Measurements from ENCODE around the gene CYTH1. TPM values are rescaled to one million over a fixed set of nuclear protein-coding genes. Genes with fewer than 3 reads are reported as not detected.
"Not testable (repeated sequence)": the region's sequence is repeated elsewhere in the genome, so short reads cannot be mapped to it uniquely, and the experiment has no call there.

CYTH1 gene
- polyA plus RNA-seq, 1 donor, result 28.6 TPM

DNA sequence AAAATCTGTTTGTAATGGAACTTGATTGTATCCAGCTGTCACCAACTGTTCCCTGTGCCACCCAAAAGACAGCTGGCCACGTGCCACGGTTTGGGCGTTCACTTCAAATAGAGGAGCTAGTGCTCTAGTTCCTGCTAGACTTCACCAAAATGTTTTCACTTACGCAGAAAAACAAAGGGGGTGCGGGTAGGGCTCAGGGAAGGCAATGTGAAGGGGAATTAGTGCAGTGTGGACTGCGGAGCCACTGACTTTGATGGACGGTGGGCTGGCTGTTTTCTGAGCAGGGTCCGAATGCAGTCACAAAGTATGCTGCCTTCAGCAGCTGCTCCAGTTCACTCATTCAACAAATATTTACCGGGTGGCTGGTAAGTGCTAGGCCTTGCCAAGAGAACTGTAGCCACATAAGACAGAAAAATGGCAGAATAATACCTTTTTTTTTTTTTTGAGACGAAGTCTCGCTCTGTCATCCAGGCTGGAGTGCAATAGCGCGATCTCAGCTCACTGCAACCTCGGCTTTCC lies 7.6 kb upstream of the CYTH1 start:
- no peak for DNase-seq

DNA sequence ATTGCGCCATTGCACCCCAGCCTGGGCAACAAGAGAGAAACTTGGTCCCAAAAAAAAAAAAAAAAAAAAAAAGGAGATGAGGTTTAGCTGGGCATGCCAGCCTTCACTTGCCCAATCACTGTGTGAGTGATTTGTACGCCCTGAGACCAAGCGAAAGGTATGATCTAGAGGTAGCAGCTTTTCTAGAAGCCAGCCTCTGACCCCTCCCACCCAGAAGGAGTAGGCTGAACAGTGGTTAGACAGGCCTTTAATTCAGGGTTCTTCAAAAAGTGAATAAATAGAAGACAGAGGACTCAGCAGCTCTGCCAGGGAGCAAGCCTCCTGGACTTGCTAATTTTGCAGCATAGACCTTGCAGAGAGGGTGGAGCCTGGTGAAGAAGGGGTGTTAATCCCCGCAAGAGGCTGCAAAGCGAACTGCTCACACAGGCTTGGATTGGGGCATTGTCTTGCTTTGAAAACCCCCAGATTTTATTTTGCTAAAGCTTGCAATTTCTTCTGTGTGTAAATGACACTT lies 7.1 kb upstream of the CYTH1 start:
- no peak for DNase-seq

DNA sequence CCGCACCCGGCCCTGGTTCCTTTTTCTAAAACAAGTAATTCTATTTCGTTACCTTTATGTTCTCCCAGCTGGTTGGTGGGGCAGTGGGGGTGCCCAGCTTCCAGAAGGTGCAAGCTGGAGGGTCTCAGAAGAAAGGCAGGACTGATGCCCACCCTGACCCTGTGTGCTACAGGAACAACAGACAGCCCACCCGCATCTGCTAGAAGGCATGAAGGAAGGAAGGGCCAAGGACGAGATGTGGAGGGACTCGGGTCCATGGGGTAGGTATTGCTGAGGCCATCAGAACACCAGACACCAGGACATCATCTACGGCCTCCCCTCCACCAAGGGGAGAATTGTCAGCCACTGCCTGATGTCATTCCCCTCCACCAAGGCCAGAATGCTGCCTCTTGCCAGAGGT lies 6.4 kb upstream of the CYTH1 start:
- DNase-seq, result no peak

DNA sequence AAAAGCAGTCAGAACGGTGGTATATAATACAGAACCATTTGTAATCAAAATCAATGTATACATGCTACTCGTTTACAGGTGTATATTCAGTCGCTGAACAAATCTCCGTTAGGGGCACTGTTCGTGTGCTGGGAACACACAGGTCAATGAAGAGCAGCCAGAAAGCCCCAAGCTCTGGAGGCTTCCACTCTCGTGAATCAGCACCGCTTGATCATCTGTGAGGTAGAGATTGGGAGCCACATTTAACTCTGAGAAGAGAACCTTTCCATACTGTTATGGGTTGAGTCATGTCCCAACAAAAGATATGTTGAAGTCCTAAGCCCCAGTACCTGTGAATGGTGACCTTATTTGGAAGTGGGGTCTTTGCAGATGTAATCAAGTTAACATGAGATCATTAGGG lies 5.4 kb upstream of the CYTH1 start:
- no peak for DNase-seq

DNA sequence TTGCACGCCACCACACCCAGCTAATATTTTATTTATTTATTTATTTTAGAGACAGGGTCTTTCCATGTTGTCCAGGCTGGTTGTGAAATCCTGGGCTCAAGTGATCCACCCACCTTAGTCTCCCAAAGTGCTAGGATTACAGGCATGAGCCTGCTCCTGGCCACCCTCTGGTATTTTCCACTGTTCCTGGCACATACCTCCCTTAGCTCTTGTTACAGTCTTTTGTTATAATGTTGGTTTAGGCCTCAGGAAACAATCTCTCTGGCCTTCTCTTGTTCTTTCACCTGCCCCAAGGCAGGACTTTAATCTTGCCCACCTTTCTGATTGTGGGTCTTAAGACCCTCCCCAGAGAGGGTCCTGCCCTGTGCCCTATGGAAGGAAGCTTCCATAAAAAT lies 3.6 kb upstream of the CYTH1 start:
- no peak for DNase-seq

DNA sequence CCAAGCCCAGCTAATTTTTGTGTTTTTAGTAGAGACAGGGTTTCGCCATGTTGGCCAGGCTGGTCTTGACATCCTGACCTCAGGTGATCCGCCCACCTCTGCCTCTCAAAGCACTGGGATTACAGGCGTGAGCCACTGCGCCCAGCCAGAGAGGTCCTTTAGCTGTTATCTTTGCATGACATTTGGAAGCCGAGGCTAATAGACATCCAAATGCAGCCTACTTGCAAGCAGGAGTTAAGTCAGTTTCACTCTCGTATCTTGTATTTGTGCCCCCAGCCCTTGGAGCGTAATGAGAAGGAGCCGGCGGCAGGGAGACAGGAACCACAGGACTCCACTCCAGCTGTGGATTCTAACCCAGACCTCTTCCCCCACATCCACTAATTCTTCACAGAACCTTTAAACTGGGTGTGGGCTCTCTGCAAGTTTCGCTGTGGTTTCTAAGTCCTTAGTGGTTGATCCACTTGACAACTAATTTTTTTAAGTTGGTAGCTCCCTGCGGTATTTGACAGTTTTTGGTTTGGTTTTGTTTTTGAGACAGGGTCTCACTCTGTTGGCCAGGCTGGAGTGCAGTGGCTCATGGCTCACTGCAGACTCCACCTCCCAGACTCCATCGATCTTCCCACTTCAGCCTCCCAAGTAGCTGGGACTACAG lies 3.1 kb upstream of the CYTH1 start:
- no peak for DNase-seq

DNA sequence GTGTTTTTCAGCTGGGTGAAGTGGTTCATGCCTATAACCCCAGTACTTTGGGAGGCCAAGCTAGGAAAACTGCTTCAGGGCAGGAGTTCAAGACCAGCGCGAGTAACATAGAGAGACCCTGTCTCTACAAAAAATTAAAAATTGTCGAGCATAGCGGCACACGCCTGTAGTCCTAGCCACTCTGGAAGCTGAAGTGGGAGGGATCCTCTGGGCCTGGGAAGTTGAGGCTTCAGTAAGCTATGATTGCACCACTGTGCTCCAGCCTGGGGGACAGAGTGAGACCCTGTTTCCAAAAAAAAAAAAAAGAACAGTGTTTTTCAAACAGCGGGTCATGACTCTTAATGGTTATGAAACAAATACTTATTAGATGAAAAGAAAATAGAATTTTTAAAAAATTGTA lies 2.3 kb upstream of the CYTH1 start:
- DNase-seq, result no peak

DNA sequence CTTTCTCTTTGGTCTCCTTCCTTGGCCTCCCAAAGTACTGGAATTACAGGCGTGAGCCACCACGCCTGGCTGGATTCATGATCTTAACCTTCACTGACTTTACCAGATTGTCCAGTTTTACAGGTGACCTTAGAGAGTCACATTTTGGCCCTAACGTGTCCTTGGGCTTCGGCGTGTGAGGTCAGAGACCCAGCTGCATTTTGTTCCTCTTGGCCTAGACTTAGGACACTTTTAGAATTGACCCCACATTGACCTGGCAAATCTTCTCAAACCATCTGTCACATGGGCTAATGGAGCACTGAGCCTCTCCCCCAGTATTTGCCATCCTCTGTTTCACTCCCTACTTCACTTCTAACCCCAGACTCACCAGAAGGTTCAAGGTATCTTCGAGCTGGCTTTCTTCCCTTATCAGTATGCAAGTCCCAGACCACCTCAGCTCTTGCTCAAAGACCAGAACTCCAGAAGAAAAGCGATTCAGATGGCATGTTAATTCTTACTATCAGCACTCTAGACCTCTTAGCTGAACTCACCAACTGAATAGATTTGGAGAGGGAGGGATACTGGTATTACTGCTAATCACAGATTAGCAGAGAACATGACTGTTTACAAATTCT lies 1.7 kb upstream of the CYTH1 start:
- DNase-seq, result no peak

DNA sequence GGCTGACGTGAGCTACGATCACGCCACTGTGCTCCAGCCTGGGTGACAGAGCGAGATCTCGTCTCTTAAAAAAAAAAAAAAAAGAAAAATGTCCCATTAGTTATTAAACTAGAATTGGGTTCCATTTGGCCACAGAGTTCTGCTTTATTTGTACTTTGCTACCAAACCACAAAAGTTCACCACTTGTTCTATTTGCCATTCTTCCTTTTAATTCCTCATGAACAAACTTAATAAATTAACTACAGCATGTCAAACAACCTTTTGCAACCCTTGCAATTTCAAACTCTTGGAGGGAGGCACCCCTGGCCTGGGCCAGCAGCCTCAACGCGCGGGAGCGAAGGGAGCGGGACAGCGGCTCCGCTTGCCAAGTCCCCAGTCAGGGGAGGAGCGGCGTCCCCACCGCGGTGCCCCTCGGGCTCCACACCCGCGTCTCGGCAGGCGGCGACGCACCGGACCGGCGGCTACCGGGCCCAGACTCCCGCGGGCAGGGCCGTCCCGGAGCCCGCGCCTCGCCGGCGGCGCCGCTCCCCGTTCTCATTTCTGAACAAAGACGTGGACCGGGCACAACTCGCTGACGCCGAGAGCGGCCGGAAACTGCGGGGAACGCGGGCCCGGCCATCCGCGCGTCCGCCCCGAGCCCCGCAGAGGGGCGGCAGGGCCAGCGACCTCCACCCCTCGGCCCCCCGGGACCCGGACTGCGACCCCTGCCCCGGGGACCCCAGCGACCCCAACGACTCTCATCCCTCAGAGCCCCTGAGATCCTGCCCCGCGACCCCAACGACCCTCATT lies 775 bp downstream of the CYTH1 start:
- DNase-seq, result no peak

DNA sequence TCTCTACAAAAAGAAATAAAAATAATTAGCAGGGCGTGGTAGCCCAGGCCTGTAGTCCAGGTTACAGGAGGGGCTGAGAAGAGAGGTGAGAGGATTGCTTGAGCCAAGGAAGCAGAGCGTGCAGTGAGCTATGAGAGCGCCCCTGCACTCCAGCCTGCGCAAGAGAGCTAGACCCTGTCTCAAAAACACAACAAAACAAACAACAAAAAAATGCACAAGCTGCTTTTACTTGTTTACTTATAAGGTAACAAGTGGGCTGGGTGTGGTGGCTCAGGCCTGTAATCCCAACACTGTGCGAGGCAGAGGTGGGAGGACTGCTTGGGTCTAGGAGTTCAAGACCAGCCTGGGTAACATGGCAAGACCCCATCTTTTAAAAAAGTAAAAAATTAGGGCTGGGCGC lies 1.7 kb downstream of the CYTH1 start:
- no peak for DNase-seq

DNA sequence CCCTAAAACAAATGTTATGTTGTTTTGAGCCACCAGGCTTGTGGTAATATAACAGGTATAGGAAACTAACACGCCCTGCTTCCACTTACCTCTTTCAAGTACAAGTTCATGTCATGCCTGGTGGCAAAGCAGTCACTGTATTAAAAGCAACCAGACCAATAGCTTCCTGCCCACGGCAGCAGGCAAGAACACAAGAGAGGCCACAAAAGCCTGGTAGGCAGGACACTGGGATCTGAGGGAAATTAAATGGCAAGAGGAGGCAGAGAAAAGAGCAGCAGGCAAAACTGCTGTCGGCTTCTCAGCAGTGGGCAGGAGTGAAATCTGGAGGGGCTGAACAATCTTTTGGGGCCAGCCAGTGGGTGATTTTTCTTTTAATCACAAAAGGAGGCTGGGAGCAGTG lies 2.2 kb downstream of the CYTH1 start:
- no peak for DNase-seq

DNA sequence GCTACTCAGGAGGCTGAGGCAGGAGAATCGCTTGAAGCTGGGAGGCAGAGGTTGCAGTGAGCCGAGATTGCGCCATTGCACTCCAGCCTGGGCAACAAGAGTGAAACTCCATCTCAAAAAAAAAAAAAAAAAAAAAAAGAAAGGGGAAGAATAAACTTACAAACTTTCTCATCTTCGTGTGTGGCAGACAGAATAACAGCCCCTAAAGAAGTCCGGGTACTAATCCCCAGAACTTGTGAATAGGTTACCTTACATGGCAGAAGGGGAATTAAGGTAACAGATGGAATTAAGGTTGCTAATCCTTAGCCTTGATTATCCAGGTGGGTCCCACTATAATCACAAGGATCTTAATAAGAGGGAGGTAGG lies 2.8 kb downstream of the CYTH1 start:
- DNase-seq, result not testable (repeated sequence)

DNA sequence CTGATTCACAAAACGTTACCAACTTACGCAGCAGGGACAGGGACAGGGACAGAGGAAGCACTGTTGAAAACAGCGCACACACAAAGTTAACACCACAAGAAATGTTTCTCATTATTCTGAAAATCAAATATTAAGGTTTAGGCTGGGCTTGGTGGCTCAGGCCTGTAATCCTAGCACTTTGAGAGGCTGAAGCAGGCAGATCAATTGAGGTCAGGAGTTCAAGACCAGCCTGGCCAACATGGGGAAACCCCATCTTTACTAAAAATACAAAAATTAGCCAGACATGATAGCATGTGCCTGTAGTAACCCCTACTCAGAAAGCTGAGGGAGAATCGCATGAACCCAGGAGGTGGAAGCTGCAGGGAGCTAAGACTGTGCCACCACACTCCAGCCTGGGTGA lies 4.2 kb downstream of the CYTH1 start:
- no peak for DNase-seq

DNA sequence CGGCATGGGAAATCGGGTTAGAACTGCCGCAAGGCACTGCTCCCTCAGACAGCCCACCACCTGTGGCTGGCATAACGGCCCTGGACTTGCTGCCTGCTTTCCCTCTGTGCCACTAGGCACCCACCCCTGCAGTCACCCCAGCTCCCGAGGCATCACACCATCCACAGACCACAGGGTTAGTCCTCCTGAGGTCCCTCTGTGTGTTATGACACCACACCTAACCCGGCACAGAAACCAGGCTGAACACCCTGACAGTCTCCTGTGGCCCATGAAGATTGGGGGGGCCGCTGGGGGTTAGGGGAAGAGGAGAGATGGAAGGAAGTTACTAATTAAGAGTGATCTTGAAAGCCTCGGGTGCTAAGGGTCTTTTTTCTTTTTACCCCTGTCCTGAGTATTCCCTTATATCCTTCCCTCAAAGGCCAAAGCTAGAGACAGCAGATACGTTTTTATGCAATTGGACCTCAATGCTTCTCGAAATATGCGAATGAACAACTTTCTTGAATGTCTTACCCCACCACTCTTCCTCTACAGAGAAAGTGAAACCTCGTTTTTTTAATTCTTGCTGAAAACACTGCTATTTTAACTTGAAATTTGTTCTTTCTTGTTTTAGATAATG lies 7.0 kb downstream of the CYTH1 start:
- no peak for DNase-seq

DNA sequence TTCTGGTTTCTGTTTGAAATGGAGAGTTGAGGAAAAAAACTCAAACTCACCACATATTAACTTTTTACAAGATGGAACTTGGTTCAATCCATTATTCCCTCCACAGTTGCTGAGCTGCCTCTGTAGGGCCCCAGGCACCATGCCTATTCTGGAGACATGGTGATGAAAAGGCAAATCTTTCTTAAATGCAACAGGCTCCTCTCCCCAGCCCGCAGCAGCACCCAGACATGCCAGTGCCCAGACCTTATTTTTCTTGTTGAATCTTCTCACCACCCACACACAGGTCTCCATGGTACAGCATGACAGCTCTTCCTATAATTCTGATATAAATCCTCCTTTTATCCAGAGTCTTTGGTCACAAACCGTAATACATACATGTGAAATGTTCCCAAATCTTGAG lies 7.6 kb downstream of the CYTH1 start:
- DNase-seq, result no peak

DNA sequence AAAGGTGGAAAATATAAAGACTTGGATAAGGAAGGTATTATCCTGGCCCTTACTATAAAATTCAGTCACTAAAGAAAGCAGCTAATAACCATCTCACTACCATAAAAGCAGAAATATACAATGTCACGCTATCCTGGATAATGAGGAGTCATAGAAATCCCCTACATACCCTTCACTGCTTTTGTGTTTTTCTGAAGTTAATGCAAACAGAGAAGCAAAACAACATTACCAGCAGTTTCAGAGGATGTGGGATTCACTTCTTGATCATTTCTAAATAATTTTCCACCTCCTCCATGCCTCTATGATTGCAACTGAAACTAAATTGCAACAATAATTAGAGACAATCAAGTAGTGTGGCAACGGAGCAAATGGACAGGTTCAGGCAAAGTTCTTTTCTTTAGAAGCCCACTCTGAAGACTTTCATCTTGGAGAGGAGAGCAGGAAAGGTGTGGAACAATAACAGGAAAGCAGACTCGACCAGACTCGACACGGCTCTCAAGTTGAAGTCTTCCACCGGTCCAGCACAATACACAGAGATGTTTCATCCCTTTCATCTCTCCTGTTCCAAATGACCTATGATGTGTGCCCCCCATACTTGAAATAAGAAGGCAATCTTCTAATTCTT lies 10.2 kb downstream of the CYTH1 start:
- no peak for DNase-seq

DNA sequence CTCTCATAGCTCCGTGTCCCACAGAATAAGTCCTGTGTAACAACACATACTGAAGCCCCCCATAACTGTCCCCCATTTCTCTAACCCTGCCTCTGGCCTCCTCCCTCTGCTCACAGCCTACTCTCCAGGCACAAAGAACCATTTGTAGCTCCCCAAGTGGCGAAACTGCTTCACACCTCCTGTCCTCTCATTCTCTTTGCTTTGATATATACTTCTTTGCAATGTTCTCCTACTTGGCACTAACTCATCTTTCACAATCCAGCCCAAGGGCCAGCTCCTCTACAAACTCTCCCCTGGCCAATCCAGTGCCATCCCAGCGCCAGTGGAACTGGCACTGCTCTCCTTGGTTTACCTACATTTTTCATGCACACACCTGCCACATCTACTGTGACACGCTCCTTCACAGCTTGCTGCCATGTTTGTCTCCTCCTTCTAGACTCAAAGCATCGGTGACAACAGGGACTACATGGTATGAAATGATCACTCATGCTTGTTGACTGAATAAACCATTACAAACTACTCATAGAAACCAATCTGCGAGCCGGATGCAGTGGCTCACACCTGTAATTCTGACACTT lies 12.8 kb downstream of the CYTH1 start:
- DNase-seq, result no peak

DNA sequence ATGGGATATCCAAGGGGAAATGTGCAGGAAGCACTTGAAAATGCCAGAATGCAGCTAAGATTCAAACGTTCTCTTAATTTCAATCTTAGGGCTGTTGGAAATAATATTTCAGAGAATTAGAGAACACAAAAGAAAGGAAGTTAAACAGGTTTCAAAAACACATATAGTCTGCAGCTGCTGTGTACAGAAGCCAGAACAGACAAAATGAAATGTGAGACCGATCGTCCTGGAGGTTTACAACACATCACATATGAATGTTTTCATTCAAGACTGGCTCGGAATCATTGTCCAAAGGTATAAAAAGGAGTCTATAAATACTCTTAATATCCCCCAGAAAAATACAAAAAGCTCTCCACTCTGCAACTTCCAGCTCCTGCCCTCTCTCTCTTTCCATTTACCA lies 14.3 kb downstream of the CYTH1 start:
- no peak for DNase-seq

DNA sequence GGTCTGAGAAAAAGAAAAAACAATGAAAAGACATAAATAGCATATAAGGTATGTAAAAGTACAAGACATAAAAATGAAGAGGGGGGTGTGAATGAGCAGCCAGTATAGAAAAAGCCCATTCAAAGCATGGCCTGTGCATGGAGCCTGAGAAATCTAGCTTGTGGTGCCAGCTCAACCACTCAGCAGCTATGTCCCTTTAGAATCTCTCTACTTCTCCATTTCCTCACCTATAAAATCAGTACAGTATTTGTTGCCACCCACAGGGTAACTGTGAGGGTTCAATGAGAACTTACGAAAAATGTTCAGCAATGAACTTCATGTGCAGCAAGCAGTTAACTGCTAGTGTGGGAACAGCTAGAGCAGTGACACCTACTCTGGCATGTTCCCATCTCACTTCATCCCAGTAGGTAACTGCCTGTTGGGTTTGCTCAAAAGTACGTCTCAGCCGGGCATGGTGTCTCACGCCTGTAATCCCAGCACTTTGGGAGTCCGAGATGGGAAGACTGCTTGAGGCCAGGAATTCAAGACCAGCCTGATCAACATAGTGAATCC lies 15.3 kb downstream of the CYTH1 start:
- DNase-seq, result no peak

DNA sequence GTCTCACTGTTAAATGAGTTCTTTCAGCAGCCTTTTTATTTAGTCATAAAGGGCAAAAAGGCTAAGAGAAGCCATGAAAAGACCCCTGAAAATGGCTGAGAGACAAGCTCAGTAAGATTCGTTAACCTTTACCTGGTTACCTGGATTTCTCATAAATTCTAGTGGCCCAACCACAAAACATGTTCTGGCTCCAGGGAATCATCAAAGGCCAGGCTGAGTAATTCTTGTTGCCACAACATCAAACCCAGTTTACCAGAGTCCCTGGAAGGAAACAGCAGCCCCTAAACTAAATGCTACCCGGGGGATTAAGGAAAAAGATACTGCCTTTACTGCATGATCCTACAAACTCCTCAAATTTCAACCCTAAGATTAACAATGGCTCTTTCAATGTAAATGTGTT lies 15.8 kb downstream of the CYTH1 start:
- DNase-seq, result no peak

DNA sequence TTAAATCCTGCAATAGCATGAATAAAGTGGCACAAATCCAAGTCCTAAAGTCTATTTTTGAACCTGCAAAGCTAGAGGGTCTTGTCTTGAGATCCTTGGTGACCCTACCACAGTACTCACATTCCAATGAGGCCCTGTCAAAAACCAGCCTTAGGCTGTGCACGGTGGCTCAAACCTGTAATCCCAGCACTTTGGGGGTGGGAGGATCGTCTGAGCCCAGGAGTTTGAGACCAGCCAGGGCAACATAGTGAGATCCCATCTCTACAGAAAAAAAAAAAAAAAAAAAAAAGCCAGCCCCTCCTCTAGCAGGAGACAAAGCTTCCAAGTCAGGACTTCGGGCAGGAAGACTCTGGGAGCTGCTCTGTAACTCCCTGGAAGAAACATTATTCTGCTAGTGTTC lies 16.3 kb downstream of the CYTH1 start:
- no peak for DNase-seq

DNA sequence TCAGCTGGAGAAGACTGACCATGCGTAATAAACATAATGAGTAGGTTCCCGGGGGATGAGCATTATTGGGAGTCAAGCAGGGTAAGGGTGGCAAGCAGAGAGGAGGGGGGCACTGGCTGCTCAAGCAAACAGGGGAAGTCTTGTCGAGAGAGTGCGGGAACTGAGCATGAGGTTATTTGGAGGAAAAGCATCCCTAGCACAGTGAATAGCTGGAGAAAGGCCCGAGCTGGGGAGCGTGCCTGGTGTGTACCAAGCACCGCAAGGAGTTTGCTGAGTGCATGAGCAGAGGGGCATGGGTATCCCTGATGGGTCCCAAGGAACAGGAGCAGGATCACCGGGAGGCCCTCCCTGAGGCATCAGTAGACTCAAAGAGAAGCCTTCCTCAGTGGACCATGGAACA lies 17.2 kb downstream of the CYTH1 start:
- DNase-seq, result no peak

Measured in left kidney (tissue), 2 donors.